ENCODE results near the gene OSBPL3. TPM values are rescaled to one million over a fixed set of nuclear protein-coding genes. Genes with fewer than 3 reads are reported as not detected.

OSBPL3 gene
- total RNA-seq, 2 donors from 2014 or later: 3.1 to 8.2 TPM

- Histone ChIP-seq H3K4me3 (no peak overlapping the region), H3K27me3 (no peaks in the 10 kb centered on the region), H3K4me1 (peaks cover 3% of the 10 kb centered on the region), H3K36me3 (replicated peaks in 1 of 2; ENCODE audit: insufficient read depth in 1 of 2, low read depth in 2 of 2) (no peaks in the 10 kb centered on the region), H3K9me3 (no peaks in the 10 kb centered on the region), H3K27ac (no peak overlapping the region)
- DNase-seq (no peak), ATAC-seq (no peak)
- TF ChIP-seq POLR2A (IDR thresholded peaks at IDR 0.05): no peak
- TF ChIP-seq, protein P1, sequence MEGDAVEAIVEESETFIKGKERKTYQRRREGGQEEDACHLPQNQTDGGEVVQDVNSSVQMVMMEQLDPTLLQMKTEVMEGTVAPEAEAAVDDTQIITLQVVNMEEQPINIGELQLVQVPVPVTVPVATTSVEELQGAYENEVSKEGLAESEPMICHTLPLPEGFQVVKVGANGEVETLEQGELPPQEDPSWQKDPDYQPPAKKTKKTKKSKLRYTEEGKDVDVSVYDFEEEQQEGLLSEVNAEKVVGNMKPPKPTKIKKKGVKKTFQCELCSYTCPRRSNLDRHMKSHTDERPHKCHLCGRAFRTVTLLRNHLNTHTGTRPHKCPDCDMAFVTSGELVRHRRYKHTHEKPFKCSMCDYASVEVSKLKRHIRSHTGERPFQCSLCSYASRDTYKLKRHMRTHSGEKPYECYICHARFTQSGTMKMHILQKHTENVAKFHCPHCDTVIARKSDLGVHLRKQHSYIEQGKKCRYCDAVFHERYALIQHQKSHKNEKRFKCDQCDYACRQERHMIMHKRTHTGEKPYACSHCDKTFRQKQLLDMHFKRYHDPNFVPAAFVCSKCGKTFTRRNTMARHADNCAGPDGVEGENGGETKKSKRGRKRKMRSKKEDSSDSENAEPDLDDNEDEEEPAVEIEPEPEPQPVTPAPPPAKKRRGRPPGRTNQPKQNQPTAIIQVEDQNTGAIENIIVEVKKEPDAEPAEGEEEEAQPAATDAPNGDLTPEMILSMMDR (IDR thresholded peaks at IDR 0.05): no peak
- 70 to 76% methylated on average over 7 of the region's 7 CpGs for WGBS, 2 donors
- intact Hi-C loops (cut with DNase I): no loop called here
Measured at GRCh38 chr7:24762771-24763170, 217.2 kb downstream of the OSBPL3 start.

DNA sequence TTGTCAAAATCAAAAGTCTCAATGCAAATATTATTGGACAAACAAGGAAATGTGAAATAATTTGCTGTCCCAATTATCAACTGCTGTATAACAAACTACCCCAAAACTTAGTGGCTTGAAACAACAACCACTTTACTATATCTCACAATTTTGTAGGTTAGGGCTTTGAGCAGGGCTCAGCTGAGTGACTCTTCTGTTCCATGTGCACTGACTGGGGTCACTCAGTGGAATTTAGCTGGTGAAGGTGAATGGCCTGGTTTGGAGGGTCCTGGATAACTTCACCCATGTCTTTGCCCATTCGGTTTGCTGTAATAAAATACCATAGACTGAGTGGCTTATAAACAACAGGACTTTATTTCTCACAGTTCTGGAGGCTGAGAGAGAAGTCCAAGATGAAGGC, 219.0 kb downstream of the OSBPL3 start:
- 56 to 70% methylated on average over 1 of the region's 1 CpG for WGBS, 2 donors
- DNase-seq (no peak), ATAC-seq (no peak)
- Histone ChIP-seq H3K27me3 (no peaks in the 10 kb centered on the region), H3K36me3 (replicated peaks in 1 of 2; ENCODE audit: insufficient read depth in 1 of 2, low read depth in 2 of 2) (no peaks in the 10 kb centered on the region), H3K9me3 (no peaks in the 10 kb centered on the region), H3K4me3 (no peak overlapping the region), H3K4me1 (peaks cover 13% of the 10 kb centered on the region), H3K27ac (no peak overlapping the region)
- intact Hi-C loops (cut with DNase I): no loop called here
- no peak for TF ChIP-seq POLR2A (IDR thresholded peaks at IDR 0.05)
- TF ChIP-seq, protein P1 (IDR thresholded peaks at IDR 0.05): no peak

DNA sequence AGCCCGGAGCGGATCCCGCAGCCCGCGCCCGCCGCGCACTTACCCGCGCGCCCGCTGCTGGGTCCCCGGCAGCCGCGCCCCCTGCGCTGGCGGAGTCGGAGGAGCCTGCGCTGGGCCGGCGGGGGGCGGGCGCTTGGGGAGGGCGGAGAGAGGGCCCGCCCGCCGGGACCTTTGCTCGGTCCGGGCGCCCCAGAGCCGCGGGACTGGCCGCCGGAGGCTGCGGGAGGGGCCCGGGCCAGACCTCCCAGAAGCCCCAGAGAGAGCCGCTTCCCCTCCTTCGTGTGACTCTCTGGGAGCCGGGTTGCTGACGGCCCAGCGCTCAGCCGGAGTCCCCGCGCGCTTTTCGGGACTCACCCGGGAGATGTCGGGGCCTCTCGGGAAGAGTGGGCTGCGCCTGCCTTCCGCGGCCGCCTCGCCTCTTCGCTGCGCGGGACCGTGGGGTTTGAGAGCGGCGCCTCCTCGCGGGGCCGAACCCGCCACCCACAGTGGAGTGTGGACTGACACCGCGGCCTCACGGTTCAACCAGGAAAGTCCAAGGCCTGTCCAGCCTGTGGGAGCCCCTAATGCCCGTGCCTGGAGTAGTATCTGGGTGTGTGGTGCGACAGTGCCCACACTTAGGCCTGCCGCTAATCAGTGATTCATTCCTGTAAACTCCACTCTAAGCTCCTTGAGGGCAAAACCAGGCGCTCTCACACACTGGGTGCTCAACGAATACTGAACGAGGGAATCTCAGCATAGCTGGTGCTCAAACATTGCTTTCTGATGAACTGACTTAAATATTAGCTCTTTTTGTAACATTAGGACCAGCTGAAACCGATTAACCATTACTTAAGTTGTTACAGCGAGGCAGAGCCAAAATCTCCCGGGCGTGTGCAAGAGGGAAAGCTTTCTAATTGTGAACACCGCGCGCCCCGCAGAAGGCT, 222.4 kb downstream of the OSBPL3 start, which contains the start of gene GSDME:
TSS of gene GSDME (minus strand) at position 112 of the 923 bp plus-strand sequence. CDS start 7,690 bp downstream, outside the sequence.
- WGBS, 2 donors: 10 to 66% methylated on average over 12 to 69 of the region's 81 CpGs
- intact Hi-C loops (cut with DNase I): no loop called here
- peak within 1 kb of the TSS in 2 of 4 donors; percentile 13 to 47 for H3K27ac ChIP-seq
- ATAC-seq: peak; percentile 85
- H3K4me3 ChIP-seq: peak within 1 kb of the TSS; percentile 20 to 62
- peak; percentile 43 to 71 (median 46) for DNase-seq
- TF ChIP-seq, protein P1 (IDR thresholded peaks at IDR 0.05): no peak
- TF ChIP-seq POLR2A (IDR thresholded peaks at IDR 0.05): peak in 1 of 3 donors; percentile 25
- no peaks in the 10 kb centered on the region for H3K9me3 ChIP-seq
- H3K4me1 ChIP-seq: peaks cover 13% of the 10 kb centered on the region
- no peaks in the 10 kb centered on the region for H3K36me3 ChIP-seq (replicated peaks in 1 of 2; ENCODE audit: insufficient read depth in 1 of 2, low read depth in 2 of 2)
- no peaks in the 10 kb centered on the region for H3K27me3 ChIP-seq

DNA sequence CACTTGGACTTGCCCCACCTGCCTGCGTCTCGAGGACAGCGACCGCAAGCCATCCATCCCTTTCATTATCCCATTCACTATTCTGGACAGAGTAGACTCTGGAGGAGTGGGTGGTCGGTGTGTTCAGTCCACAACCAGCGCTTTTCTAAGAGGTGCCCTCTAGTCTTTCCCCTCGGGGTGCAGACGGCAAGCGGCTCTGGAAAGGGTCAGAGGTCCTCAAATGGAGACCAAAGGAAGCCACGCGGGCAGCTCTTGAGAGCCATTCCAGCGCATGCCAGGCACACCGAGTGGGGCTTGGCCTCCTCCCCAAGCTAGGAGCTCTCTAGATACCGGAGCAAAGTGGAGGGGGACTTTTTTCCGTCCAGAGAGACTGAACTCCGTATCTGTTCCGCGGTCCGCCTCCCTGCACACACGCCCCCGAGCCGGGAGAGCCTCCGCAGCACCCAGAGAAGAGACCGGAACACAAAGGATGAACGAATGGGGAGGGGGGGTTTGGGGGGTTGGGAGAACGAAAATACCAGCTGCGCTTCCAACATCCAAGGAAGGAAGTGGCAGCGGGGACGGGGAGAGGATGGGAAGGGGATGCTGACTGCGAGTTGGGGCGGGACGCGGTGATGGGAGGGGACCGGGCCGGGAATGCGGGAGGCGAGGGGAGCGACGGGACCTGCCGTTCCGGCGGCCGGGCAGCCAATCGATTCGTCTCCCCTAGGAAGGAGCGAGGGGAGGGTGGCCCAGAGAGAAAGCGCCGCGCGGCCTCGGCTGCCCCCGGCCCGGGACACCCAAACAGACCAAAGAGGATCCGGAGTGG, 223.2 kb downstream of the OSBPL3 start:
- Histone ChIP-seq H3K9me3 (no peaks in the 10 kb centered on the region), H3K36me3 (replicated peaks in 1 of 2; ENCODE audit: insufficient read depth in 1 of 2, low read depth in 2 of 2) (no peaks in the 10 kb centered on the region), H3K27ac (peak overlapping the region in 1 of 4 donors; percentile 13), H3K4me3 (peak overlapping the region; percentile 20 to 62), H3K4me1 (peaks cover 13% of the 10 kb centered on the region), H3K27me3 (no peaks in the 10 kb centered on the region)
- peak; percentile 57 for ATAC-seq
- 9 to 16% methylated on average over 40 to 54 of the region's 54 CpGs for WGBS, 2 donors
- TF ChIP-seq, protein P1 (IDR thresholded peaks at IDR 0.05): no peak
- TF ChIP-seq POLR2A (IDR thresholded peaks at IDR 0.05): no peak
- DNase-seq: peak; percentile 22 to 49 (median 34)
- intact Hi-C loops (cut with DNase I): no loop called here

All from body of pancreas (tissue), 4 donors.